Effector memory CD8-positive, alpha-beta T cell (primary cell): ENCODE measurements around the gene MAP1LC3A.

ENCODE experiments used
- ATAC-seq: fragments of 150-1000 bp; cut with Tn5 transposase; replicated peaks from 2 replicates; pipeline ENCODE4 v1.10.0; 2021; ENCODE audit warnings: mild to moderate bottlenecking, moderate library complexity
- DNase-seq, 3 experiments: peaks; one replicate each; pipeline ENCODE4 v3.0.0; 2021
- H3K27ac Mint-ChIP-seq, 2 donors: one replicate each; pipeline ENCODE4 v1.8.0; 2022; ENCODE audit warnings: mild to moderate bottlenecking in 2 of 2, mixed read lengths in 2 of 2, moderate library complexity in 2 of 2
- H3K27me3 Mint-ChIP-seq, 2 donors: one replicate each; pipeline ENCODE4 v1.8.0; 2022; ENCODE audit warnings: mixed read lengths in 2 of 2
- H3K36me3 Mint-ChIP-seq: one replicate; pipeline ENCODE4 v1.8.0; 2022; ENCODE audit warnings: mild to moderate bottlenecking, moderate library complexity, mixed read lengths; ENCODE audit not compliant: insufficient read depth
- H3K4me1 Mint-ChIP-seq, 2 donors: one replicate each; pipeline ENCODE4 v1.8.0; 2022; ENCODE audit warnings: low read depth in 2 of 2, mixed read lengths in 2 of 2
- H3K4me3 Mint-ChIP-seq, 2 donors: one replicate each; pipeline ENCODE4 v1.8.0; 2022; ENCODE audit warnings: mild to moderate bottlenecking in 2 of 2, mixed read lengths in 2 of 2, moderate library complexity in 2 of 2
- H3K9me3 Mint-ChIP-seq, 2 donors: one replicate each; pipeline ENCODE4 v1.8.0; 2022; ENCODE audit warnings: mixed read lengths in 2 of 2

MAP1LC3A gene

GRCh38 chr20:34604980-34605788 lies 46.7 kb downstream of the MAP1LC3A start:
- Mint-ChIP-seq H3K27me3 (no peaks in the 10 kb centered on the region), H3K36me3 (peaks cover 5% of the 10 kb centered on the region), H3K9me3 (no peaks in the 10 kb centered on the region), H3K4me3 (no peak overlapping the region), H3K27ac (no peak overlapping the region), H3K4me1 (peaks cover 0 to 2% of the 10 kb centered on the region in 2 donors)
- DNase-seq (no peak), ATAC-seq (no peak)

- Mint-ChIP-seq H3K27me3 (no peaks in the 10 kb centered on the region), H3K9me3 (no peaks in the 10 kb centered on the region), H3K4me3 (no peak overlapping the region), H3K36me3 (peaks cover 4% of the 10 kb centered on the region), H3K27ac (no peak overlapping the region), H3K4me1 (peaks cover 0 to 2% of the 10 kb centered on the region in 2 donors)
- ATAC-seq (no peak), DNase-seq (no peak)
These were observed 48.5 kb downstream of the MAP1LC3A start for GRCh38 chr20:34607066-34607465.
